HEK293 (cell line): ENCODE data around the gene CDK3.

Source experiments
- ZNF501 ChIP-seq: fragments of 450-650 bp; formaldehyde crosslinking; IDR thresholded peaks from 2 replicates; pipeline ENCODE4 v1.5.1; 2016; ENCODE audit warnings: missing biosample characterization, missing genetic modification characterization
- ZSCAN23 ChIP-seq: fragments of 450-650 bp; formaldehyde crosslinking; IDR thresholded peaks from 2 replicates; pipeline ENCODE4 v1.5.1; 2016; ENCODE audit warnings: missing biosample characterization, missing genetic modification characterization
- TF ChIP-seq, protein P1 (sequence below): fragments of 450-650 bp; formaldehyde crosslinking; IDR thresholded peaks from 2 replicates; pipeline ENCODE4 v1.5.1; 2016; ENCODE audit warnings: missing biosample characterization, missing genetic modification characterization

DNA sequence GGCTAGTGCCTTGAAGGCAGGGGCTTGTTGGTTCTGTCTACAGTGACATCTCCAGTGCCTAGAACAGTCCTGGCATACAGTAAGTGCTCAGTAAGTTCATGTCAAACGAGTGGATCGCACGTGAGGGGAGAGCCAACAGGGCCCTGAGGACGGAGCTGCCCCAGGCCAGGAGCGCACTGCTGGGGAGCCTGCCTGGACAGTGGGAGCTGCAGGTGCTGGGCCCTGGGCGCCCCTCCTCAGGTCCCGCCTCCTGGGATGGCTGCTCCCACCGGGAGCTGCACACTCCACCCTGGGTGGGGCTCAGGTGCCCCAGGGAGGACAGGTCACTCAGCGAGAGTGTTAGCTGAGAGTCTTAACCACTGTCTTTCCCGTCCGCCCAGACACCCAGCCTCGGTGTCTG is 24.6 kb downstream of the CDK3 start:
- TF ChIP-seq ZSCAN23 (no peak), ZNF501 (tag by site-specific recombination) (no peak)
- TF ChIP-seq, protein P1, sequence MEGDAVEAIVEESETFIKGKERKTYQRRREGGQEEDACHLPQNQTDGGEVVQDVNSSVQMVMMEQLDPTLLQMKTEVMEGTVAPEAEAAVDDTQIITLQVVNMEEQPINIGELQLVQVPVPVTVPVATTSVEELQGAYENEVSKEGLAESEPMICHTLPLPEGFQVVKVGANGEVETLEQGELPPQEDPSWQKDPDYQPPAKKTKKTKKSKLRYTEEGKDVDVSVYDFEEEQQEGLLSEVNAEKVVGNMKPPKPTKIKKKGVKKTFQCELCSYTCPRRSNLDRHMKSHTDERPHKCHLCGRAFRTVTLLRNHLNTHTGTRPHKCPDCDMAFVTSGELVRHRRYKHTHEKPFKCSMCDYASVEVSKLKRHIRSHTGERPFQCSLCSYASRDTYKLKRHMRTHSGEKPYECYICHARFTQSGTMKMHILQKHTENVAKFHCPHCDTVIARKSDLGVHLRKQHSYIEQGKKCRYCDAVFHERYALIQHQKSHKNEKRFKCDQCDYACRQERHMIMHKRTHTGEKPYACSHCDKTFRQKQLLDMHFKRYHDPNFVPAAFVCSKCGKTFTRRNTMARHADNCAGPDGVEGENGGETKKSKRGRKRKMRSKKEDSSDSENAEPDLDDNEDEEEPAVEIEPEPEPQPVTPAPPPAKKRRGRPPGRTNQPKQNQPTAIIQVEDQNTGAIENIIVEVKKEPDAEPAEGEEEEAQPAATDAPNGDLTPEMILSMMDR, result no peak
